DOHH2 (cell line): Measurements from ENCODE around the gene NKD1.

Experiments used
- EZH2phosphoT487 ChIP-seq: fragments of 200-600 bp; sonication (generic); IDR thresholded peaks from 2 replicates; pipeline ENCODE4 v1.6.1; 2017; ENCODE audit warnings: borderline replicate concordance, mild to moderate bottlenecking, antibody characterized with exemption, low read length, moderate library complexity, mixed read lengths
- TF ChIP-seq, protein P1 (sequence below): fragments of 200-600 bp; sonication (generic); IDR thresholded peaks from one replicate; pipeline ENCODE4 v1.5.1; 2014; ENCODE audit warnings: antibody characterized with exemption, mild to moderate bottlenecking, low read depth, low read length; ENCODE audit not compliant: poor library complexity, severe bottlenecking

DNA sequence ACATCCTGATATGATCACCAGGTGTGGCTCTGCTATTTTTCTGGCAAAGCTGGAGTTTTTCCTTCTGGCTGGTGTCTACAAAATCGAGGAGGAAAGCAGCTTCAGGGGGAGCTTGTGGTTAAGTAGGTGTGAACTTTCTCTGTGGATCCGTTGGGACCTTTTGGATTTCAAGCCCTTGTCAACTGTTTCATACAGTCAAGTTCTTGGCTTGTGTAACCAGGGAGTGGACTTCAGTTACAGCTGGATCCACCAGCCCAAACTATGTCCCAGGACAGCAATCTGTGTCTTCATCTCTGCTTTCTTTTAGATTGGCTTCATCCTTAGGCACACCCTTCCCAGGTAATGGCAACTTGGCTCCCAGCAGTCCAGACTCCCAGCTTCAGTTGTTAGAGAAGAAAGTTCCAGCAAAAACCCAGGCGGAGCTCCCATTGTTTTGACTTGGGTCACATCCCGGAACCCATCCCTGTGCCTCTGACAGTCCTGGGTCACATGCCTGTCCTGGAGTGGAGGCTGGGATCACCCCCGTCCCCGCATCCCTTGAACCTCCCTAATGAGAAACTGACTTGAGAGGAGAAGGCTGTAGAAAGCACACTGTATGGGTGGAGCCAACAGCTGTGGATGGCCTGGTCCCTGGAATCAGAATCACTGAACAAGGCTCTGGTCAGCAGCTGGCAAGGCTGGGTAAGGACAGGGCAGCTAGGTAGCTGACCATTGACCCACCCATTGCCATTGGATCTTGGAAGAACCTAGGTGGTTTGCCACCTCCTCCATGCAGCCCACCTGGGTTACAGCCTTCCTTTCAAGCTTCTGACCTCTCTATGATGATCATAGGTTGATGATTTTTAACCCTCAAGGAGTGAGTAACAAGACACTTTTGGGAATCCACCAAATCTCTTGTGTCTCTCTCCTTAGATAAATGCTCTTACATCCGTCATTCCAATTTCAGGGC, 18.1 kb downstream of the NKD1 start:
- TF ChIP-seq, protein P1, sequence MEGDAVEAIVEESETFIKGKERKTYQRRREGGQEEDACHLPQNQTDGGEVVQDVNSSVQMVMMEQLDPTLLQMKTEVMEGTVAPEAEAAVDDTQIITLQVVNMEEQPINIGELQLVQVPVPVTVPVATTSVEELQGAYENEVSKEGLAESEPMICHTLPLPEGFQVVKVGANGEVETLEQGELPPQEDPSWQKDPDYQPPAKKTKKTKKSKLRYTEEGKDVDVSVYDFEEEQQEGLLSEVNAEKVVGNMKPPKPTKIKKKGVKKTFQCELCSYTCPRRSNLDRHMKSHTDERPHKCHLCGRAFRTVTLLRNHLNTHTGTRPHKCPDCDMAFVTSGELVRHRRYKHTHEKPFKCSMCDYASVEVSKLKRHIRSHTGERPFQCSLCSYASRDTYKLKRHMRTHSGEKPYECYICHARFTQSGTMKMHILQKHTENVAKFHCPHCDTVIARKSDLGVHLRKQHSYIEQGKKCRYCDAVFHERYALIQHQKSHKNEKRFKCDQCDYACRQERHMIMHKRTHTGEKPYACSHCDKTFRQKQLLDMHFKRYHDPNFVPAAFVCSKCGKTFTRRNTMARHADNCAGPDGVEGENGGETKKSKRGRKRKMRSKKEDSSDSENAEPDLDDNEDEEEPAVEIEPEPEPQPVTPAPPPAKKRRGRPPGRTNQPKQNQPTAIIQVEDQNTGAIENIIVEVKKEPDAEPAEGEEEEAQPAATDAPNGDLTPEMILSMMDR: no peak
- TF ChIP-seq EZH2phosphoT487: no peak
